Muscle of back (tissue), 13 donors: ENCODE results near the gene TMEM35A. TPM values are rescaled to one million over a fixed set of nuclear protein-coding genes. Genes with fewer than 3 reads are reported as not detected.
"Not testable (repeated sequence)": the region's sequence is repeated elsewhere in the genome, so short reads cannot be mapped to it uniquely, and the experiment has no call there.

Source experiments
- DNase-seq, 3 donors: peaks; one replicate each; pipeline versions ENCODE4 v3.0.0 to v3.0.0-alpha.2; 2013
- long read RNA-seq, 9 donors: transcript quantifications; one replicate each; lab custom pipeline, GENCODE V29; 2026
- polyA plus RNA-seq, 10 donors: library from polyadenylated mRNA; unstranded; fragments of 120-200 nt; gene quantifications; one replicate each; pipeline ENCODE4 v1.2.1, GENCODE V29; 2013; ENCODE audit not compliant: insufficient read length in 10 of 10

The TMEM35A gene, protein sequence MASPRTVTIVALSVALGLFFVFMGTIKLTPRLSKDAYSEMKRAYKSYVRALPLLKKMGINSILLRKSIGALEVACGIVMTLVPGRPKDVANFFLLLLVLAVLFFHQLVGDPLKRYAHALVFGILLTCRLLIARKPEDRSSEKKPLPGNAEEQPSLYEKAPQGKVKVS
- polyA plus RNA-seq, result 1 to 10 TPM; 2.2 to 4.8 (median 2.7) TPM
- long read RNA-seq, donor 1, partial matches to known transcripts, result 0 of 2 reads
- long read RNA-seq, donor 1, other reads (novel, unspliced or antisense), result 0 of 2 reads
- long read RNA-seq, donor 2, partial matches to known transcripts, result 0 of 2 reads
- long read RNA-seq, donor 2, other reads (novel, unspliced or antisense), result 0 of 2 reads
- long read RNA-seq, donor 3, result 0 reads
- long read RNA-seq, donor 4, partial matches to known transcripts, result 0 of 1 reads
- long read RNA-seq, donor 4, other reads (novel, unspliced or antisense), result 0 of 1 reads
- long read RNA-seq, donor 5, partial matches to known transcripts, result 0 of 3 reads
- long read RNA-seq, donor 5, other reads (novel, unspliced or antisense), result 0 of 3 reads
- long read RNA-seq, donor 6, partial matches to known transcripts, result 0 of 2 reads
- long read RNA-seq, donor 6, other reads (novel, unspliced or antisense), result 0 of 2 reads
- long read RNA-seq, donor 7, partial matches to known transcripts, result 0 of 1 reads
- long read RNA-seq, donor 7, other reads (novel, unspliced or antisense), result 0 of 1 reads
- long read RNA-seq, donor 8, partial matches to known transcripts, result 0 of 1 reads
- long read RNA-seq, donor 8, other reads (novel, unspliced or antisense), result 0 of 1 reads
- long read RNA-seq, donor 9, result 0 reads

DNA sequence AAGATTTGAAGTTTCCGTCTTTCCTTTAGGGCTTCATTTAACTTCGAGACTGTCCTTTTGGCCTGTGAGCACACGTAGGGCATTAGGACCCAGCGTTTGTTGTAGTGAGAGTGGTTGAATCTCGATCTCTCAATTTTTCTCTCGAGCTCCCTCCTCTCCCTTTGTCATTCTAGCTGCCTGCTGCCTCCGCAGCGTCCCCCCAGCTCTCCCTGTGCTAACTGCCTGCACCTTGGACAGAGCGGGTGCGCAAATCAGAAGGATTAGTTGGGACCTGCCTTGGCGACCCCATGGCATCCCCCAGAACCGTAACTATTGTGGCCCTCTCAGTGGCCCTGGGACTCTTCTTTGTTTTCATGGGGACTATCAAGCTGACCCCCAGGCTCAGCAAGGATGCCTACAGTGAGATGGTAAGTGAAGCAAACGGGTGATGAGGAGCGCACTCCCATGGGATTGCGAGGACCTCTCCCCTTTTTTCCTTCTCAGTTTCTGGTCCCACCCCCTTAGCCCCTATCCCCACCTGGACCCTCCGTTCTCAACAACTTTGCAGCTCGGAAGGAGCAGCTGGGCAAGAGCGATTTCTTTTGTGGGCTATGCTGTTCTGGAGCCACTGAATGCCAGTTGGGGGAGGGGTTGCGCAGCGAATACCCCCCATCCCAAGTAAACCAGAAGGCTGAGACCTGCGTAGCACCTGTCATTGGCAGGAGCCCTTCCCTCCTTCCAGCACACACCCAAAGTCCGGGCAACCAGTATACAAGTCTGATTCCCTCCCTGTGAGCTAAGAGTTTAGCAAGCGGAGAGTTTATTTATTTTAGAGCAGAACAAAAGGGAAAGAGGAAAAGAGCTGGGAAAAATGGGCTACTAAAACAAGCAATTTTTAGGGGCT, at the start of gene TMEM35A:
Gene TMEM35A (plus strand): TSS at position 164 of the 883 bp plus-strand sequence. CDS start 124 bp downstream, at position 288.
- peak in 2 of 3 donors; percentile 35 to 57 for DNase-seq

DNA sequence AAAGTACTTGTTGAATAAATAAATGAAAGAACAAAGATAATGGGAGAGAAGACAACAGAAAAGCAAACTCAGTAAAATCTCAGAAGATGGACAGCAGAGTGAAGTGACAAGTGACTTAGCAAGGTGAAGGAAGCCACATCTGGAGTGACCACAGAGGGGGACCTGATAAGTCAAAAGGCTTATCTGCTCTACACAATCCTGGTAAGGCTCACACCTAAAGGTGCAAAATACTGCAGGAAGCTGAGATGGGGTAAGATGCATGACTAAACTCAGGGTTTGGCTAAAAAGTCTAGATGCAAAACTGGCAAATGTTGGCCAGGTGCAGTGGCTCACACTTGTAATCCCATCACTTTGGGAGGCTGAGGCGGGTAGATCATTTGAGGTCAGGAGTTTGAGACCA, 49.0 kb upstream of the TMEM35A start:
- no peak for DNase-seq

DNA sequence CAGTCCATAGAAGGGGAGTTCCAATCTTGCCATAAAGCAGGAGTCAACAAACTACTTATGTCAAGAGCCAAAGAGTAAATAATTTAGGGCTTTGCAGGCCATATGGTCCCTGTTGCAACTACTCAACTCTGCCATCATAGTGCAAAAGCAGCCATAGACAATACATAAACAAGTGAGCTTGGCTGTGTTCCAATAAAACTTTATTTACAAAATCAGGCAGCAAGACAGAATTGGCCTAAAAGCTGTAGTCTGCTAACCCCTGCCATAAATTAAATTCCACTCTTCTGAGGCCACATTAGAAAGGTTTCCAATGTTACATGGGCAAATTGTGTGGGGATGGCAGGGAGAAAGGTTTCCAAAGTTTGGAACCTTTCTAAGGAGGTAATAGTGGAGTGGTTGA, 41.4 kb upstream of the TMEM35A start:
- no peak for DNase-seq

DNA sequence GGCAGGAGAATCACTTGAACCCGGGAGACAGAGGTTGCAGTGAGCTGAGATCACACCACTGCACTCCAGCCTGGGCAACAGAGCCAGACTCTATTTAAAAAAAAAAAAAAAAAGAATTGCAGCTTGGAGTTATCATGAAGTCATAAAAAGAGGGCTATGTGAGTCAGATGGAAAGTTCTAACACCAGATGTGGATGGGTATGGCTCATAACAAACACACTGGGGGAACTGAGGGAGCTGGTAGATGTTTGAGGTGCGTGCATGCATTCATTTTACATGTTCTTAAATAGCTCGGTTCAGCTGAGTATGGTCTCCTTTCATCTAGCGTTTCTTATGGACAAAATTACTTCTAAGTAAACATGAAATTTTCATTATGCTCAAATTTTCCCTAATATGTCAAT, 38.5 kb upstream of the TMEM35A start:
- DNase-seq, result no peak

DNA sequence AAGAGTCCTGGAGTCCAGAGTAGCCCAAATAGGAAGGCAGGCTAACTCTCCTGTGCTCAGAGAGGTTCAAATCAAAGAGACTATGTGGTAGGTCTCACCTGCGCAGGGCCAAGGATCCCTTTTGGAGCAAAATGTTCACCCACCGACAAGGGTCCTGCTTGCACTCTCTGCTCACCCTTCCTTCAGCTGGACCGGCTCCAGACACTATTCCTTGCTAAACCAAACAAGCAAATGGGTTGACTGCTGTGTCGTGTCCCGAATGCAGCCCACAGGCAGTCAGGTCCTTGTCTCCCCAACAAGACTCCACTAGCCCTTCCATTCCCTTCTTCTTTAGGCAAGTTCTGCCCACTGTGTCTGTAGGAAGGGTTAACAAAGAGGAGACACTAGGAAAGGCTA, 27.5 kb upstream of the TMEM35A start:
- DNase-seq, result no peak

DNA sequence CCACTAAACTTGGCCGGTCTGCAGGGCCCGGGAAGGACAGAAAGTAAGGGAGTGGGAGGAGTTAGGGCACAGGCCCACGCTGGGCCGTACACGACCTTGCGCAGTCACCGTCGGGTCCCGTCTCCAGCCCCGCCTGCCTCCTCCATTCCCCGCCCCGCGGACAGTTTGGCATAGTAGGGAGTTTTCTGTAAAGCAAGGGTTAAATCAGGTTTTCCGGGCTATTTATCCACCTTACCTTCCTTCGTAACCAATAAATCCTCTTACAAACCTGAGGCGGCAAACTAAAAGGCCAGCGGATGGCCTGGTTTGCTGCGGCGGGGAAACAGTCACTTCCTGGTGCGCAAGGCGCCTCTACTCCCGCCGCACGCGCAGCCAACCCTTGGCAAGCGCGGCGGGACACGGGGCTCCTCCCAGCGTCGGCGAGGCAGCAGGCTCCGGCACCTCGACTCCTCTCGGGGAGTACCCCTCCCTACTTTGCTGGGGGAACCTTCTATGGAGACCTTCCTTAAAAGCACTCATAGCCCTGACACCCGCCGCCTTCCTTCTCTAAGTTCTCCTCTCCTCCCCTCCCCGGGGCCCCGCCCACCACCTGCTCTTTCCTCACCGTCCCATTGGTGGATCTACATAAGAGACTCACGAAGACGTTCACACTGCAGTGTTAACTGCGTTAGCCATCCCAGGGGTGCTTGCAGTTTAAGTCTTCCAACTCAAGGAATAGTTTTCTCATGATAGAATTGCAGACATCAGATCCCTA, 27.0 kb upstream of the TMEM35A start, which contains the start of gene TRMT2B:
Gene TRMT2B (minus strand): TSS at position 563 of the 754 bp plus-strand sequence. CDS start 9,822 bp downstream, outside the sequence.
- peak; percentile 52 to 92 (median 79) for DNase-seq

DNA sequence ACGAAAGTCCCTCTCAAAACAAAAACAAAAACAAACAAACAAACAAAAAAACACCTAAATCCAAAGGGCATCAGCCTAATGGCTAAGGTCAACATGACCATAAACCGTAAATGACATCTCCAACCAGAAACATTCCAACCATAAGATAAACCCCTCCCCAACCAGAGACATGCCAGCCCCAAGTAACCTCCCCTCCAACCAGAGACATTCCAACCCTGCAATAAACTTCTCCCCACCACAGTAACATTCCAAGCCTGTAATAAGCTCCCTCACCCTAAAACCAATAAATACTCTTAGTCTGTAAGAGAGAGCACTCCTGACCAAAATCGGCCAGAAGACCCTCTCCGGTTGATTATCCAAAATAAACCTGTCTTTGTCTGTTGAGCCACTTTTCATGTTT, 22.1 kb upstream of the TMEM35A start:
- not testable (repeated sequence) for DNase-seq

DNA sequence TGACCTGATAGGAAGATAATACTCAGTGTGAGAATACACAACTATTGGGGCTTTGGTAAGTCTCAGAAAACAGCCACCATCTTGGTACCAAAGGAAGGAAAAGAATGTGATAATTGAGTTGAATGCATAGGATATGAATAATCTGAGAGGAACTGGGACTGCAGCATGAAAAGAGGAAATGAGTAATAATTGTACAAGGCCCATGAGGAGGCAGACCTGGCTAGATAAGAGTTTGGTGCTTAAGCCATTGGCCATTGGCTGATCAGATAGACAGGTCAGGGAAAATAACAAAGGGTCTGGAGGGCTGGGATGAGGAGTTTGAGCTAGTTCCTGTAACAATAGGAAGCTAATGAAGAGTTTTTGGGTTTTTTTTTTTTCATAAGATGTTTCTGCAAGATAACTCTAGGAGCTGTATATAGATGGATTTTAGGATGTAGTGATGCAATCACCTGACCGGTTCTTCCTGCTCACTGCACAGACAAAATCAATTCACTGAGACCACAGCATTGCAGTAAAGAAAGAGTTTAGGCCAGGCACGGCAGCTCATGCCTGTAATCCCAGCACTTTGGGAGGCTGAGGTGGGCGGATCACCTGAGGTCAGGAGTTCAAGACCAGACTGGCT, 21.5 kb upstream of the TMEM35A start:
- DNase-seq, result no peak

DNA sequence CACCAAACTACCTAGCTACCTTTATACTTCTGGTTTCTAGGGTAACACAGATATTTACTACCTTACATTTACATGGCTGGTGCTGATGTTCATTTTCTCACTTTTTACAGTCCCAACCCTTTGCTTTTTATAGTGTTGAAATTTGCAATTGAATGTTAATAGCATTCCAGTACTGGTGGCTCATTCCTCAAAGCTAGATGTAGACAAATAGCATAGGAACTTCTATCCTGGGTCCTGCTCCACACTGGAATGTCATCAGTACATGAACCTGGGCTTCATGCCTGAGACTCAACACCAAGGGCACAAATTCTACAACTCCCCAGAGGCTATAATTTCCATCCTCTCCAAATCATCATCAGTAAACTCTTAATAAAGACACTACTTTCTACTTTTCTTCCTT, 16.5 kb upstream of the TMEM35A start:
- DNase-seq, result peak in 1 of 3 donors; percentile 41

DNA sequence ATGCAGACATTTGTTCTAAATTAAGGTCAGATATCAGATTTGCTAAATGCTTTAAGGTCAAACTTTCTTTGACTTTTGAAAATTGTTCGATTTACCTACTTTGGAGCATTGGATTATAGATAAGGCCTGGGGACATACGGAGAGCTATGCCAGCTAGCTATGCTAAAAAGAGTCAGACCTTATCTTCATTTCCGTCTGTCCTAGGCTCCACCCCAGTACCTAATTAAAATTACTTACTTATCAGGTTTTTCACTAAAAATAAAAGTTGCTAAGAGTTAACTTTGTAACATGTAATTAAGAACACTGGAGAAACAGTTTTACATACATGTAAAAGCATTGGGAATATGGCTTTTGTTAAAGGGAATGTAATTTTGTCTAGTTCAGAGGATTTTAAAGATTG, 7.1 kb upstream of the TMEM35A start:
- DNase-seq, result no peak

DNA sequence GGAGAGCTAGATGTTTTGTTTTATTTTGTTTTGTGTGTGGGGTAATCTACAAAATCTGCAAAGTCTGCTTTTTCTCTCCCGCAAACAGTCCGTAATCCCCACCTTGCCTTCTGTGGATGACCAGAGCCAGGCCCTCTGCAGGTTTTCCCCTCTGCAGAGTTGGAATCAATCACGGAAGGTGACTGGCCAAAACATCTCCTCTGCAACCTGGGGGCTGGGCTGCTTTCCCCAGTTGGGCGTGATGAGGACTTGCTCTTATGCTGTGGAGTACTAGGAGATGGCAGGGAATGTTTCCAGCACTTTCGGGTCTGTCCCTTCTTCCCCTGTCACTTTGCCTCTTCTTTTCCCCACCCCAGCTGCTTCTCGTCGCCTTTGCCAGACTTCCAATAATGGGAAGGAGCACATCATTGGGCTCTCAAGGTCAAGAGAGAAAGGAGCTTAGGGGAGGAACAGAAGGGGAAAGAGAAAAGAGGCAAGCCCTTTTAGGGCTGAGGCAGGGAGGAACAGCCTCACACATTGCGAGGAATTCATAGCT, 1.1 kb downstream of the TMEM35A start:
- peak in 1 of 3 donors; percentile 16 for DNase-seq

DNA sequence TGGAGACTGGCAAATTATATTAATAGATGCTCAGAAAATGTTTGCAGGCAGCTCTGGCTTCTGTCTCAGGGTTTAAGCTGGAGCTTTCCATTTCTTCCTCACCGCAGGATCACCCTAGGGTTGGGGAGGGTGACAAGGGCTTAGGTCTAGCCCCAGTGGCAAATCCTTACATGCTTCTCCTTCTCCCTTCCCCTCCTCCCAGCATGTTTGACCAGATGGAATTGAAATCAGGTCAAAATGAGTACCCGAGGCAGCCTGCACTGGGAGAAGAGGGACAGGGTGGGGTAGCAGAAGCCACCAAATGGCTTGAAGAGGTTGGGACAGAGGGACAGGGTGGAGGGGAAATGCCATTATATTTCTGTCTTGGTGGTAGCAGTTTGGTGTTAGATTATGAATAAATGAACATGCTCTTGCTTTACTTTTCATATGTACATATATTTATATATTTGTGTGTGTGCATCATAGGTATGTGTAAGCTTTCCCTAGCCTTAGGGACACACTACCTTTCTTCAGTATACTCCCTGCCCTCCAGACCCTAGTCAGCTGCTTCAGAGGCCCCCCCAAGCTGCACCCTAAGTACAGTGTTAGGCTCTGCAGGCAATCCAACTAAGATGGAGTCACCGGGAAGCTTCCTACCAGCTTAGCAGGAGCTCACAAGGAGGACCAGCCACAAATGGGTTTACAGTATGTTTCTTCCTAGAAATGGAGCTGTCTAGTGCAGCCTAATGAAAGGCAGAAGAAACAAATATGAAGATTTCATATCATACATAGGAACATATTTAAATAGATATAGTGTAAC, 1.8 kb downstream of the TMEM35A start:
- no peak for DNase-seq

DNA sequence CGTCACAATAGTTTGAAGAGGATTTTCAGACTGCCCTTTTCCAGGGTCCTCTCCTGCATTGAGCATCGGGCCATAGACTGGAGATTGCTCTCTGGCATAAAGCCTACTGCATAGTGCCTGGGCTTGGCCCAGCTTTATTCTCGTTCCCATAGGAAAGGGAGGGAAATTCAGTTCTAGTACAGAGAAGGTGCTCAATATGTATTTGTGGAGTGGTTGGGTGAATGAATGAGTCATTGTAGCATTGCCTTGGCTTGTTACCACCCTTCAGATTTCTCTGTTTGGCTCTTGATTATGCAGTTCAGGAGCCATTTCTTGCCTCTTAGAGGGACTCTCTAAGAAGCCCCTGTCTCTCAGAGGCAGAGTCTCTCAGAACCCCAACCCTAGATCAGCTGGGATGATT, 2.6 kb downstream of the TMEM35A start:
- DNase-seq, result no peak

DNA sequence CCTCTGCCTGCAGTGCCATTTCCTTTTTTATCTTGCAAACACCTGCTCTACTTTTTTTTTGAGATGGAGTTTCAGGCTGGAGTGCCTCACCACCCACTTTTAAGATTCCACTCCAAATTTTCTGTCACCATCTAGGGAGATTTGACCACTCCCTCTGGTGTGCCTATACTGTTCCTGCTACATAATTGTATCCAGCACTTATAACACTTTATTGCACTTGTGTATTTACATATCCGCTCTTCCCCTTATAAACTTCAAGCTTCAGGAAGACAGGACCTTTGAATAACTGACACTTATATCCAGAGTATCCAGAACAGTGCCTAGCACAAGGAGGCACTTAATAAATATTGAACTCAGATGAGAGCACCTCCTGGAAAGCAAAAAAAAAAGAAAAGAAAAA, 13.1 kb downstream of the TMEM35A start:
- no peak for DNase-seq

DNA sequence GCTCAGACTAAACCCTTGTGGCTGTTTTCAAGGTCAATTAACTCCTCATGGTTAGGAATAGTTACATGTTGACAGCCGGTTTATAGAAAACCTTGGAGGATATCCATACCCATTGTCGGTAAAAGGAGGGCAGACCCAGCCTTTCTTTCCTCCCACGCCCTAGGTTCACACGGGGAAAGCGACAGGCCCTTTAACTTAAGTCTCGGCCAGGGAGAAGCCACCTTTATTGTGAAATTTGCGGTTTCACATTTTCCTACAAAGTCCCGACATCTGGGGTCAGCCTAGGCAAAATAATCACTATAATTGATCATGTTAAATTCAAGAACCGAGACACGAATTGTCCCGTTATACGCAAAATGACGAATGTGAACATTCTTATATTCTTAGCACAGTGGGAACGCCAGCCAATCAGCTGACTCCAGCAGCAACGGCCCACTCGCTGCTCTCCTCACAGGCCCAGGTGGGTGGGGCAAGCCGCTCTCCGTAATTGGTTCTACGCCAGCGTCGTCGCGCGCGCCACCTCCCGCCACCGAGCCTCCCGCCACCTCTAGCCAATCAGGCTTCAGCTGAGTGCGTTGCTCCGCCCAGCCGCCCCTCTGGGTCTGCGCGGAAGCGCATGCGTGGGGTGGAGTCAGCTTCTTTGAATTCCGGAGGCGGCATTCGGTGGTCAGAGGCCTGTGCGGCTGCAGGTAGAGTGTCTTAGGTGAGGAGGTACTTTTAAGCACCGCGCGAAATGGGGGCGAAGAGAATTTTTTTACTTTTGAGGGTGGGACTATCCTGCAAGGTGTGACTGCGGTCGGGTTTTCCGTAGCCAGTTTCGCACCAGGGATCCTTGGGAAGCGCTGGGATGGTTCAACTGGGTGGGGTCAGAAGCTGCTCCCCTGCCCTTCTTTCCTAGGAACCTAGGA, 19.1 kb downstream of the TMEM35A start, which contains the start of gene CENPI:
Gene CENPI (plus strand): TSS at position 659 of the 908 bp plus-strand sequence. CDS start 2,867 bp downstream, outside the sequence.
- DNase-seq, result peak; percentile 92 to 96 (median 93)

DNA sequence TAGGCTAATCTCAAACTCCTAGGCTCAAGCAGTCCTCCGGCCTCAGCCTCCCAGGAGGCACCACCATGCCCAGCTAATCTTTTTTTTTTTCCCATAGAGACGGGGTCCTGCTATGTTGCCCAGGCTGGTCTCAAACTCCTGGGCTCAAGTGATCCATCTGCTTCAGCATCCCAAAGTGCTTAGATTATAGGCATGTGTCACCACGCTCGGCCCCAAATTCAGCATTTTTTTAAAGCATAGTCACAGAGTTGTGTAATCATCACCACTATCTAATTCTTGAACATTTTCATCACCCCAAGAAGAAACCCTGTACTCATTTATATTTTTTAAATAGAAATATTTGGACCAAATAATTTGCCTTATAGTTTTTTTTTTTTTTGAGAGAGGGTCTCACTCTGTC, 29.6 kb downstream of the TMEM35A start:
- DNase-seq, result no peak

DNA sequence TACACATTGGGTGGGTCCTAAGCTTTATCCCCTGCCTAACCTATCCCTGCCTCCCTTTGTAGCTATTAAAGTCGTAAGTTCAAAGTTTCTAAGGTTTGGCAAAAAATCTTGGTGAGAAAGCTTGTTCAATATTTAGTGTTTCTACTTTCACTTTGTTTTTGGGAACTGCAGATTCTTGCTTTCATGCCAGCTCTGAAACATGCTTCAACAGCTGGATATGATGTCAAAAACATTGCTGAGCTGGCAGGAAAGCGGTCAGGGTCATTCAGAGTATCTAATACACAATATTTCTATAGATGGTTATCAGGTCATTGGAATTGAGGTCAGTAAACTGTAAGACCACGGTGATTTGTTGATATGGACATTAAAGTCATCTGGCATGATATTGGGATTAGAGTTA, 39.0 kb downstream of the TMEM35A start:
- peak in 1 of 3 donors; percentile 44 for DNase-seq

DNA sequence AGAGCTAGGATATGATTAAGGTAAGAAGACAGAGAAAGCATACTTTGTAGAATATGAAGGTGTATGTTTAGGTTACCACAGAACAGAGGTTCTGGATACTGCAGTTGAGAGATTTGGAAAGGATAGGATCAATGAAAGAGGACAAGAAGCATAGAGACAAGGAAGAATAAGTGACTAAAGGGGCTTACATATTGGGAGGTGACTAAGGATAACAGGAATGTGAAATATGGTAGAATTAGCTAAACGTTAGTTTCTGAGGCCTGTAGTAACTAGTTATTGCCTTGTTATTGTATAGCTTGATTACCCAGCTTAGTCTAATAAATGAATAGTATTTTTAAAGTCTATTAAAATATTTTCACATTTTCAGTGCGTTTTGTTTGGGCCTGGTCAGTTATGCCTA, 57.6 kb downstream of the TMEM35A start:
- DNase-seq, result no peak
